Loucy (cell line): ENCODE data around the gene STOX1.

Experiments used
- H2AFZ ChIP-seq: fragments of 200-600 bp; sonication (generic); 2 replicates; pipeline ENCODE4 v1.6.0; 2016; ENCODE audit warnings: antibody characterized with exemption, mild to moderate bottlenecking, low read length, moderate library complexity
- H3F3A ChIP-seq: fragments of 200-600 bp; 2 replicates; pipeline ENCODE4 v1.6.0; 2016; ENCODE audit warnings: antibody characterized with exemption, low read depth, mild to moderate bottlenecking
- H3K27me3 ChIP-seq: fragments of 200-600 bp; sonication (generic); 2 replicates; pipeline ENCODE4 v1.6.1; 2014; ENCODE audit warnings: low read length, mild to moderate bottlenecking; ENCODE audit not compliant: insufficient read depth, poor library complexity, severe bottlenecking
- H3K36me3 ChIP-seq: fragments of 200-600 bp; sonication (generic); 2 replicates; pipeline ENCODE4 v1.6.1; 2016; ENCODE audit warnings: low read length; ENCODE audit not compliant: insufficient read depth
- H3K4me1 ChIP-seq: fragments of 200-600 bp; sonication (generic); 2 replicates; pipeline ENCODE4 v1.5.1; 2014; ENCODE audit warnings: low read length, mild to moderate bottlenecking; ENCODE audit not compliant: insufficient read depth, poor library complexity, severe bottlenecking
- H3K4me2 ChIP-seq: fragments of 200-600 bp; sonication (generic); 2 replicates; pipeline ENCODE4 v1.6.0; 2014; ENCODE audit warnings: antibody characterized with exemption, low read length, low read depth, mild to moderate bottlenecking; ENCODE audit not compliant: poor library complexity, severe bottlenecking
- H3K4me3 ChIP-seq: fragments of 200-600 bp; sonication (generic); 2 replicates; pipeline ENCODE4 v1.5.1; 2014; ENCODE audit warnings: low read length, mild to moderate bottlenecking, mixed read lengths; ENCODE audit not compliant: poor library complexity, severe bottlenecking
- H3K79me2 ChIP-seq: fragments of 200-600 bp; sonication (generic); 2 replicates; pipeline ENCODE4 v1.6.1; 2014; ENCODE audit warnings: low read length; ENCODE audit not compliant: insufficient read depth
- H3K9ac ChIP-seq: fragments of 200-600 bp; sonication (generic); 2 replicates; pipeline ENCODE4 v1.6.0; 2014; ENCODE audit warnings: mild to moderate bottlenecking, low read depth, low read length, moderate library complexity; ENCODE audit not compliant: poor library complexity, severe bottlenecking
- H3K9me2 ChIP-seq: fragments of 200-600 bp; sonication (generic); replicated peaks from 2 replicates; pipeline ENCODE4 v1.6.1; 2016; ENCODE audit warnings: low read depth, low read length, mixed read lengths
- H3K9me3 ChIP-seq: fragments of 200-600 bp; sonication (generic); 2 replicates; pipeline ENCODE4 v1.6.1; 2014; ENCODE audit warnings: mild to moderate bottlenecking, antibody characterized with exemption, low read length, low read depth; ENCODE audit not compliant: insufficient read depth
- H4K20me1 ChIP-seq: fragments of 200-600 bp; sonication (generic); 2 replicates; pipeline ENCODE4 v1.6.0; 2014; ENCODE audit warnings: antibody characterized with exemption, low read length, mild to moderate bottlenecking; ENCODE audit not compliant: insufficient read depth, poor library complexity, severe bottlenecking
- EZH2phosphoT487 ChIP-seq: fragments of 200-600 bp; IDR thresholded peaks from 2 replicates; pipeline ENCODE4 v1.6.1; 2018; ENCODE audit warnings: antibody characterized with exemption, mild to moderate bottlenecking, moderate library complexity, borderline replicate concordance
- TF ChIP-seq, protein P1 (sequence below): fragments of 200-600 bp; sonication (generic); conservative IDR thresholded peaks from 2 replicates; pipeline ENCODE4 v1.5.1; 2014; ENCODE audit warnings: mild to moderate bottlenecking, antibody characterized with exemption, low read length

Gene STOX1

GRCh38 chr10:68828833-68829232, 1.5 kb downstream of the STOX1 start:
- no peak overlapping the region for H2AFZ ChIP-seq
- H3K27me3 ChIP-seq, result no peaks in the 10 kb centered on the region
- TF ChIP-seq, protein P1, sequence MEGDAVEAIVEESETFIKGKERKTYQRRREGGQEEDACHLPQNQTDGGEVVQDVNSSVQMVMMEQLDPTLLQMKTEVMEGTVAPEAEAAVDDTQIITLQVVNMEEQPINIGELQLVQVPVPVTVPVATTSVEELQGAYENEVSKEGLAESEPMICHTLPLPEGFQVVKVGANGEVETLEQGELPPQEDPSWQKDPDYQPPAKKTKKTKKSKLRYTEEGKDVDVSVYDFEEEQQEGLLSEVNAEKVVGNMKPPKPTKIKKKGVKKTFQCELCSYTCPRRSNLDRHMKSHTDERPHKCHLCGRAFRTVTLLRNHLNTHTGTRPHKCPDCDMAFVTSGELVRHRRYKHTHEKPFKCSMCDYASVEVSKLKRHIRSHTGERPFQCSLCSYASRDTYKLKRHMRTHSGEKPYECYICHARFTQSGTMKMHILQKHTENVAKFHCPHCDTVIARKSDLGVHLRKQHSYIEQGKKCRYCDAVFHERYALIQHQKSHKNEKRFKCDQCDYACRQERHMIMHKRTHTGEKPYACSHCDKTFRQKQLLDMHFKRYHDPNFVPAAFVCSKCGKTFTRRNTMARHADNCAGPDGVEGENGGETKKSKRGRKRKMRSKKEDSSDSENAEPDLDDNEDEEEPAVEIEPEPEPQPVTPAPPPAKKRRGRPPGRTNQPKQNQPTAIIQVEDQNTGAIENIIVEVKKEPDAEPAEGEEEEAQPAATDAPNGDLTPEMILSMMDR, result no peak
- no peak for TF ChIP-seq EZH2phosphoT487
- peak overlapping the region; percentile 71 for H3K4me3 ChIP-seq
- no peaks in the 10 kb centered on the region for H3K9me3 ChIP-seq
- peaks cover 9% of the 10 kb centered on the region; the same call in 1 of the 2 replicates for H3F3A ChIP-seq
- H4K20me1 ChIP-seq, result no peaks in the 10 kb centered on the region
- peaks cover 18% of the 10 kb centered on the region for H3K4me1 ChIP-seq
- no peaks in the 10 kb centered on the region for H3K79me2 ChIP-seq
- no peaks in the 10 kb centered on the region for H3K36me3 ChIP-seq
- H3K4me2 ChIP-seq, result peak overlapping the region; percentile 69
- no peaks in the 10 kb centered on the region for H3K9me2 ChIP-seq
- no peak overlapping the region for H3K9ac ChIP-seq

GRCh38 chr10:68829521-68829920, 2.2 kb downstream of the STOX1 start:
- Histone ChIP-seq H3K9me3 (no peaks in the 10 kb centered on the region), H3K4me3 (no peak overlapping the region), H3K9ac (no peak overlapping the region), H3K4me1 (peaks cover 18% of the 10 kb centered on the region), H3K4me2 (peak overlapping the region; percentile 69), H3K36me3 (no peaks in the 10 kb centered on the region), H2AFZ (peak overlapping the region; percentile 27; the same call in 1 of the 2 replicates), H3K27me3 (no peaks in the 10 kb centered on the region), H3K9me2 (no peaks in the 10 kb centered on the region), H4K20me1 (no peaks in the 10 kb centered on the region), H3K79me2 (no peaks in the 10 kb centered on the region), H3F3A (peaks cover 9% of the 10 kb centered on the region; the same call in 1 of the 2 replicates)
- TF ChIP-seq EZH2phosphoT487, result no peak
- TF ChIP-seq, protein P1, result no peak

DNA sequence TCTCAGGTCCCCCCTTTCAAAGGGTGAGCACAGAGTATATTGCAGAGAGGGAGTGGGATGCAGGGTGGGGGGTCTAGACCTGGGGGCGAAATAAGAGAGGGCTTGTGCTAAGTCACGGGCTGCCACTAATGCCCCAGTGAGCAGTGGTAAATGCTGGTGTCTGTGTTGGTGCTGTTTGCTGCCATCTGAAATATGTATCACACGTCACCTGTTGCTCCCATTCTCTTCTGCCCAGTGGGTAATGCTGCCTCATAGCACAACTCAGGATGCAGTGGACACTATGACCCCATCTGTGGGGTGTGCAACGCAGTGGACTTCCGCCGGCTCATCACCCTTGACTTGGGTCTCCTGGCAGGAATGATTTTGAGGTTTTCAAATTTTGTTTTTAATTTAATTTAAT, 2.6 kb downstream of the STOX1 start:
- Histone ChIP-seq H3K79me2 (no peaks in the 10 kb centered on the region), H3K27me3 (no peaks in the 10 kb centered on the region), H3K4me2 (peak overlapping the region; percentile 69), H3K36me3 (no peaks in the 10 kb centered on the region), H3K9me2 (no peaks in the 10 kb centered on the region), H3F3A (peaks cover 9% of the 10 kb centered on the region; the same call in 1 of the 2 replicates), H3K4me1 (peaks cover 18% of the 10 kb centered on the region), H3K9ac (no peak overlapping the region), H3K4me3 (no peak overlapping the region), H2AFZ (peak overlapping the region; percentile 27; the same call in 1 of the 2 replicates), H4K20me1 (no peaks in the 10 kb centered on the region), H3K9me3 (no peaks in the 10 kb centered on the region)
- TF ChIP-seq, protein P1, result no peak
- no peak for TF ChIP-seq EZH2phosphoT487
